Heart left ventricle (tissue), 13 donors: ENCODE measurements around the gene ATP2C1.

ENCODE experiments used
- CTCF ChIP-seq, 12 donors: fragments of 200-600 bp; sonication (generic) in 4 of 12; IDR thresholded peaks; one replicate each; pipeline versions ENCODE4 v1.5.0 to v1.8.0; 2018 to 2022; ENCODE audit warnings: antibody characterized with exemption in 12 of 12, mild to moderate bottlenecking in 5 of 12
- POLR2A ChIP-seq, 2 donors: fragments of 450-650 bp; IDR thresholded peaks; one replicate each; pipeline ENCODE4 v1.6.1; 2017; ENCODE audit warnings: antibody characterized with exemption in 2 of 2, mild to moderate bottlenecking in 2 of 2, moderate library complexity in 2 of 2
- donor health status: ischemic (EF 13 %, LVEDD 7.1; RV severe dilation, severe dysfunction).
- donor health status: DM: no; HTN: yes; CAD: no.
- donor health status: DM: no; HTN: no; CAD: no.
- donor health status: ischemic (EF 25% LVEDD 6.9; RV normal size, moderate dysfunction).
- donor health status: ischemic (EF 25% LVEDD 5.7; RV mildly dilated, moderate dysfunction).
- donor health status: ischemic (EF 35%, LVEDD 5.7; RV mildly dilated, moderate dysfunction).
- donor health status: nonischemic (EF 11% LVEDD 7.7; RV severe dilation, severe dysfunction).
- donor health status: DM: yes; HTN: yes; CAD: no.
- donor health status: PGD.
- donor health status: ischemic (EF 29% LVEDD 5.4; RV normal size, mild dysfunction).
- donor health status: nonischemic (EF 23%, LVEDD 6.1; RV moderate dilation, normal function).

- TF ChIP-seq CTCF (IDR thresholded peaks at IDR 0.05) (no peak), POLR2A (IDR thresholded peaks at IDR 0.05) (no peak)
Observed at GRCh38 chr3:131050001-131050400, 156.1 kb downstream of the ATP2C1 start.
